SKM-1 treated with dmso at 0.1 percent for 144 hours (cell line): Measurements from ENCODE around the gene RFX4.

ENCODE experiments used
- DNase-seq: peaks from one replicate; lab custom pipeline; 2025; ENCODE audit not compliant: unreplicated experiment; lab: John Stamatoyannopoulos, UW

The RFX4 gene

GRCh38 chr12:106582641-106583230 lies at the start of gene RFX4:
TSS of gene RFX4 (plus strand) at chr12:106583004. CDS start at chr12:106583321, 317 bp downstream.
- DNase-seq, result no peak

GRCh38 chr12:106541201-106541600 lies 41.6 kb upstream of the RFX4 start:
- DNase-seq, result no peak

- DNase-seq, result no peak
These were observed 31.4 kb upstream of the RFX4 start for GRCh38 chr12:106551410-106551809.

DNA sequence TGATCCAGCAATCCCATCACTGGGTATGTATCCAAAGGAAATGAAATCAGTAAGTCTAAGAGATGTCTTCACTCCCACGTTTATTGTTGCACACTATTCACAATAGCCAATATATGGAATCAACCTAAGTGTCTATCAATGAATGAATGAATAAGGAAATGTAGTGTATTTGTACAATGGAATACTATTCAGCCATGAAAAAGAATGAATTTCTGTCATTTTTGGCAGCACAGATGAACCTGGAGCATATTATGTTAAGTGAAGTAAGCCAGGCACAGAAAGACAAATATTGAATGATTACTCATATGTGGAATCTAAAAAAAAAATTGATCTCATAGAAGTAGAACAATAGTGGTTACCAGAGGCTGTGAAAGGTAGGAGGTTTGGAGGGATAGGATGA lies 30.6 kb upstream of the RFX4 start:
- DNase-seq, result no peak

DNA sequence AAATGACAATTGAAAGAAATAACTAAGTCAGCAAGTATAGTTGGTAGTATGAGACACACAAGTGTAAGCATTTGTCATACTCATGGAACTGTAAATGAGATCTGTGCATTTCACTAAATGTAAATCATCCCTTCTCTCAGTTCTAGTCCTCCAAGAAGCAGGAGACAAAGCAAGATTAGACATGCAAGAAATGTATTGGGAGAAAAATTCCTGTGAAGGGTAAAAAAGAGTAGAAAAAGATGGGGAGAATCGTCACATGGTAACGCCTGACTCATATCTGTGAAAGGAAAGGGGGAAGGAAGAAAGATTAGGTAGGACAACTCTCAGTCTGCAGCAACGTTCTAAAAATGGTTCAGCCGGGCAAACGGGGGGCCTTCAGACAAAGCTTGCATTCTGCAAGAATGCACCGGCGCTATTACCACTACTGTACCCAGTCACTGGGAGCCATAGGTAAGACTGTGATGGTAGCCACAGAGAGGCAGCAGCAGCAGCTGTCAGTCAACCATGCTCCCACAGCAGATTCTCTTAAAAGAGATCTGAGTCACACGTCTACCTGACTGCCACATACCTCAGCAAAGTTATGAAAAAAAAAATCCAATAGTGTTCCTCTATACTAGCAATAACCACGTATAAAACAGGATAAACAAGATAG lies 18.0 kb upstream of the RFX4 start:
- DNase-seq, result no peak

DNA sequence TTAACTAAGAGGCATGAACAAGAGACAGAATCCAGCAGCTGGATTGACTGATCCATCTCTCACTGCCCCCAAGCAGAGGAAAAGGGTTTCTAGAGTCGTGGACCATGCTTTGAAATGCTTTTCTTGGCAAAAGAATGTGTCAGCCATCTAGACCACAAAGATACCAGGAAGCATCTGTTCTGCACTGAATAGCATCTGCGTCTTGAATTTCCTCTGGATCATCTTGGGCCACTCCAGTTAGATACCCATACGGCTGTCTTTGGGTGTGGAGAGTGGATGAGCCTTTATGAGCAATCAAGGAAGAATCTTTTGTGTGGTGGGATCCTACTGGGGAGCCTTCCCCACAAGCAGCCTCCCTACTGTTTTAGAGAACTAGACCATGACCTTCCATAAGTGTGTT lies 16.0 kb upstream of the RFX4 start:
- no peak for DNase-seq

DNA sequence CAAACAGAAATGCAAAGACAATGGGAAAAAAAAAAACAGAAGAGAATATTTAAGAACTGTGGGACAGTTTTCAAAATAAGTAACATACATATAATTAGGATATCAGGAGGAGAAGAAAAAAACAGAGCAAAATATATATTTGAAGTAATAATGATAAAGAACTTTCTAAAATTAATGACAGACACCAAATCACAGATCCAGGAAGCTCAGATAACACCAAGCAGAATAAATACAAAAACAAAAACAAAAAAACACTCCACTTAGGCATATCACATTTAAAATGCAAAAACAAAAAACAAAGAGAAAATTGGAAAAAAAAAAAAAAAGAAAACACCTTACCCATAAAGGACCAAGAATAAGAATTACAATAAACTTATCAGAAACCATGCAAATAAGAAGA lies 9.6 kb upstream of the RFX4 start:
- no peak for DNase-seq

DNA sequence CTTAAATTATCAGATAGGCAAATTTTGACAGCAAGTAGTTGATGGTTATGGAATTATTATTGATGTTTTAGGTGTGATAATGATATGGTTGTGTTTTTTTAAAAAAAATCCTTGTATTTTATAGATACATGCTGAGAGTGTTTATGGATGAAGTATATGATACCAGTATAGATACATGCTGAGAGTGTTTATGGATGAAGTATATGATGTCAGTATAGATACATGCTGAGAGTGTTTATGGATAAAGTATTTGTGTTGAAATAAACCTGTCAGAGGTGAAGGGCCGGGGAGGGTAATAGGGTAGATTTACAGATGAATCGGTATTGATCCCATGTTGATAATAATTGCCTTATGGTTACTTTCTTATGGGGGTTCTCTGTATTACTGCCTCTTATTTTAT lies 6.0 kb upstream of the RFX4 start:
- DNase-seq, result no peak

DNA sequence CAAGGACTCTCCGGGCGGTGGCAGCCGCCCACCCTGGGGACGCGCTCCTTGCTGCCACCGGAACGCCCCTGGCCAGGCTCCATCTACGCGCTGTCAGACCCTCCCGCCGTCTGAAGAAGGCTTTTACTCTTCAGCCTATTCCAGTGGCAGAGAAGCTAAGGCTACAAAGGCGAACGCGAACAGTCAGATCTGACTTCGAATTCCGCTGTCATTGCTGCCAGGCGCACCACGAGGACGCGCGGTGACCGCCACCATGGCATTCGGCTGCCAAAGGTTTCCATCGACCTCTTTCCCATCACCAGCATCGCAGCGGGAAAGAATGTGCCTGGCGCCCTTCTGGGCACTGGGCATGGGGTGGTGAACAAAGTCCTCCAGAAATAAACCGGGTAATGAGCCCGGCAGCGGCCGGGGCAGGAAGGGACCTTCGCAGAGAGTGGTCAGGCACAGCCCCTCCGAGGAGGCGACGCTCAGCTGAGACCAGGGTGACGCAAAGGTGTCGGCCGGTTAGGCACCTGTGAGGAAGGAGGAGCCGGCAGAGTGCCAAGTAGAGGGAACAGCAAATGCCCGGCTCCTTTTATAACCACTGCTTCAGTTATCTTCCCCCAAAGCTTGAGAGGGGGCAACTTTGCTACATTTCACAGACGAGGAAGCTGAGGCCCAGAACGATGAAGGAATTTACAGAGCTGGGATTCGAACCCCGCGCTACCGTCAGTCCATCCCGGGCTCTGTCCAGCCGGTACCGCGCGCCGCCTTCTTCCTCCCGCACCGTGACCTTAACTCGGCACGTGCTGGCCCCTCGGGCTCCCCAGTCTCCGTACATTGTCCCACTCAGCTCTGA lies 1.9 kb upstream of the RFX4 start:
- DNase-seq, result no peak

DNA sequence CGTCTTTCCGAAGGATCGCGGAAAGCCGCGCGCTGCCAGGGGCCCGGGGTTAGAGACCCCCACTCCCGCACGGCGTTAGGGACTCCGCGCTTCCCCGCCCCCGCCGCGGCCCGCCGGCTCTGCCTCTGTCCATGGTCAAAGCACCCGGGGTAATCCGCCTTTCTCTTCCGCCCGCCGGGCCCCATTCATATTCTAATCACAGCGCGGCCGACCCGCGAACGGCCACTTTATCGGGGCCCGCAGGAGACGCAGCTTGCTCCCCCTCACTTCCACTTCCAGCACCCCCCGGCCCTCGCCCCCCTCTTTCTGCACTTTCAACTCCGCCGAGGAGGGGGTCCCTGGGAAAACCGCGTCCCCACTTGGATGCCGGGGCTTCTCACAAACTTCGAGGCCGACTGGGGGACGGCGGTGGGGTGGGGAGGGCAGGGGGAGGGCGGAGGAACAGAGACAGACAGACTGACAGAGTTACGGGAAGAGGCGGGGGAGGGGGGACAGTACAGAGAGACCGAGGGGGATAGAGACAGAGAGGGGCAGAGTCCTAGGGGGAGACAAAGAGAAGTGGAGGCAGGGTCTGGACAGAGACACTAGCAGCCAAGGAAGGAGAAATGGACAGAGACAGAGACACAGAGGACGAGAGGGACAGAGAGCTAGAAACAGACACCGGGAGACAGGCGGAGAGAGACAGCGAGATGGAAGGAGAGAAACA lies 1.1 kb upstream of the RFX4 start:
- no peak for DNase-seq

DNA sequence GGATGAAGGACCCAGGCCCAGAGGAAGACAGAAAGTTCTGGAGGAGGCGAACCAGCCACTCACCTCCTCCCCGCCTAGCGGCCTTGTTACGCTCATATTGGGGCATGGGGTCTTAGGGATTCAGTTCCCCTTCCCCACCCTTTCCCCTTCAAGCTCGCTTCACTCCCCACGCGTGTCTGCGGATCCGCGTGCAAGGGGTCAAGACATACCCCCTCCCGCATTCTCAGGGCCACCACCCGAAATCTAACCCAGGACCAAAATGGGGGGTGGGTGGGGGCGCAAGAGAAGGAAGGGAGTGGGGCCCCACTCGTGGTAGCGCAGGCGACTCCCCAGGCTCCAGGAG lies 584 bp upstream of the RFX4 start:
- DNase-seq, result no peak

DNA sequence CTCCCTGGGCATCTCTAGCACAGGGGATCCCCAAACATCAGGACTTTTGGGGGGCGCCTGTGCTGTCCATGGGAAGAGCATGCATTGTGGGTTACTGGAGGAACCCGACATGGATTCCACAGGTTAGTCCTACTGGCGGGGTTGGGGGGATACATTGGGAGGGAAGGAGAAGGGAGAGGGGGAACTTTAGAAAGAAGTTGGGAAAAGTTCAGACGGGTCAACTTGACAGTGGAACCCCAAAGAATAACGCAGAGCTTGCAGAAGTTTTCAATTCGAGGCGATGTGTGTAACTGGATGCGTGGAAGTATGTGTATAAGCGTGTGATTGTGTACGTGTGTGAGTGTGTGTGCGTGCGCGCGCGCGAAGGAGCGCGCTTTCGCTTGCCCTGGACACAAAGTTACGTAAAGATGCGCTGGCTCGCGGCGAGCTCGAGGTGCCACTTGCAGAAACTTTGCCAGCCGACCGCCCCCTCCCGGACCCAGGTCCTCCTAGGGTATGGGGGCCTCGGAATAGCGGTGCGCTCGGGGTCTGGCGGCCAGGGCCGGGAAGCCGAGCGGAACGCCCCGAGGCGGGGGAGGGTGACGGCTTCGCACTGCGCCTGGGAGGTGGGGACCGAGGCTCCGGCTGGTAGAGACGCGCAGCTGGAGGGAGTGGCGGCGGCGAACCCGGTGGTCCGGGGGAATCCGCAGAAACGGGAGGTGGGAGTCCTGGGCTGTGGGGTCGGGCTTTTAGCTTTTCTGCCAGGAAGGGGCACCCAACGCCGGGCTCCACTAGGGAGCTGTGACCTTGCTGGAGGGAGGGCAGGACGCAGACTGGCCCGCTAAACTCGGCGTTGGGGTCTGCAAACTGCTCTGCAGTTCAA lies 669 bp downstream of the RFX4 start:
- DNase-seq, result no peak

GRCh38 chr12:106584104-106585064 lies 1.6 kb downstream of the RFX4 start:
- no peak for DNase-seq

- DNase-seq, result no peak
These were observed 2.3 kb downstream of the RFX4 start for GRCh38 chr12:106585105-106585520.

GRCh38 chr12:106585521-106586277 lies 2.9 kb downstream of the RFX4 start:
- DNase-seq, result no peak

DNA sequence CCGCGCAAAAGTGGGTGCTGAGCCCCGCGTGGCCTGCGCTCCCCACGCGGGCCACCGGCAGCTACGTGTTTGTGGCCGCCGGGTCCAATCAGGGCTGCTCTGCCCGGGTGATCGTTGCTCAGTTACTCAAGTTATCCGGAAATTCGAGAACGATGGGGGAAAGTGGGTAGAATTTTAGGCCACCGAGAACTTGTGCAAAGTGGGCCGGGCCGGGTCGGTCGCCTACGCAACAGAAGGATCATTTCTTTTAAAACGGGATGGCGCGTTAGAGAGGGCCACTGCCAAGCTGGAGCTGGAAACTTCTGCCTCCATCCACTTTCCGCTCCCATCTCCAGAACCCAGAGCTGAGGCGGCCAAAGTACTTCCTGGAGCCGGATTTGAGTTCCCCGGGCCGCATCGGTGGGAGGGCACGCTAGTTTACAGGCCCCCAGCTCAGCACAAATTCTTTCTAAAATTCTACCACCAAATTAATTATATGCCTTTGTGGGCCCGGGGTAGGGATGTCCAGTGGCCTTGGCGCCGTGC lies 3.5 kb downstream of the RFX4 start:
- DNase-seq, result no peak

GRCh38 chr12:106586803-106587684 lies 4.2 kb downstream of the RFX4 start:
- DNase-seq, result no peak

DNA sequence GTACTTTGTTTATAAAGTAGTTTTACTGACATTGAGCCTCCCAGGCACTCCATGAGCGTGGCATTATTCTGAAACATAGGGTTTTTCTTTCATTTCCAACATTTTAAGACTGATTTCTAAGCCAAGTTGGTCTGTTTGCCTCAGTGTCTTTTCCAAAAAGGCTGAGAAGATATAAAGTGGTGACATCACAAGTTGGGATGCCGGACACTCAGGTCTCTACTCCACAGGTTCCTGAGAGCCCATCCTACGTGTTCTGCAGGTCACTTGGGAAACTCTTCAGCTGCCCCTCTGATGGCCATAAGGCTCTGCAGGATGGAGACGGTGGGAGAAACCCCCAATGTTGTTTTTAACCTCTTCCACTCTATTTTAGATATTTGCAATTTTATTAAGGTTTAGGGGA lies 6.0 kb downstream of the RFX4 start:
- DNase-seq, result no peak
